Adrenal gland (tissue), 12 donors: Measurements from ENCODE around the gene ASB6. TPM values are rescaled to one million over a fixed set of nuclear protein-coding genes. Genes with fewer than 3 reads are reported as not detected.
A peak's percentile ranks its signal among the peaks of the same experiment; 100 is the strongest.

Experiments
- DNase-seq, 7 donors: peaks; one replicate each; pipeline ENCODE4 v3.0.0-alpha.2; 2019 to 2020
- H3K27ac ChIP-seq, 5 donors: fragments of 200-600 bp; sonication (generic) in 4 of 5; 1 replicate in 3 of 5; 2 replicates in 2 of 5; pipeline versions ENCODE4 v1.5.1 to v1.8.0; 2016 to 2020; ENCODE audit warnings: mild to moderate bottlenecking in 1 of 5
- H3K27me3 ChIP-seq: fragments of 200-600 bp; 2 replicates; pipeline ENCODE4 v1.8.0; 2021
- H3K36me3 ChIP-seq, 2 donors: fragments of 200-600 bp; replicated peaks in 1 of 2; 1 replicate in 1 of 2; 2 replicates in 1 of 2; pipeline versions ENCODE4 v1.5.1 to v1.8.0; 2018 to 2022
- H3K4me1 ChIP-seq, 2 donors: fragments of 200-600 bp; replicated peaks in 1 of 2; 1 replicate in 1 of 2; 2 replicates in 1 of 2; pipeline versions ENCODE4 v1.5.1 to v1.8.0; 2018 to 2021
- H3K4me3 ChIP-seq, 4 donors: fragments of 200-600 bp; sonication (generic) in 3 of 4; one replicate each; pipeline ENCODE4 v1.5.1; 2016 to 2018
- H3K9me3 ChIP-seq, 3 donors: fragments of 200-600 bp; sonication (generic) in 1 of 3; replicated peaks in 1 of 3; 1 replicate in 2 of 3; 2 replicates in 1 of 3; pipeline versions ENCODE4 v1.5.1 to v1.8.0; 2016 to 2021
- POLR2A ChIP-seq, 2 donors: fragments of 450-650 bp; IDR thresholded peaks; one replicate each; pipeline ENCODE4 v1.6.1; 2017; ENCODE audit warnings: antibody characterized with exemption in 2 of 2, mild to moderate bottlenecking in 2 of 2, moderate library complexity in 1 of 2
- WGBS, 4 donors: extraction: QIAGEN DNeasy Blood & Tissue Kit in 2 of 4; methylation state at CpG; one replicate each; pipeline versions ENCODE4 v1.1.5 to v1.1.7; 2013 to 2017; 5-methylcytosine and 5-hydroxymethylcytosine counted together
- intact Hi-C, 2 donors: fragments of 100-400 bp; cut with DNase I; formaldehyde crosslinking; loops; one replicate each; pipeline versions ENCODE4 v1.14.1 to v1.15.0; 2022 to 2023
- polyA plus RNA-seq, 3 donors: library from polyadenylated mRNA; stranded (reverse); fragments of 200-250 nt in 2 of 3; fragments of 350-450 nt in 1 of 3; fragmentation: Illumina TruSeq in 1 of 3; extraction: RNeasy Lipid Tissue Mini Kit (QIAGEN cat#74804) in 1 of 3; gene quantifications; one replicate each; pipeline ENCODE4 v1.2.3, GENCODE V29; 2013 to 2014
- total RNA-seq, 9 donors: library from RNA; depleted of rRNA in 4 of 9; stranded (reverse); fragments of >200 nt in 4 of 9; fragments of 120-200 nt in 1 of 9; fragmentation: NEBNext Ultra II Directional in 1 of 9; extraction: Animal tissue kit (Norgen Biotek cat#: 25700) in 1 of 9; gene quantifications; one replicate each; pipeline versions ENCODE4 v1.1.0 to v1.2.4, GENCODE V29; 2013 to 2023
- TF ChIP-seq, protein P1 (sequence below), 6 experiments: fragments of 450-650 bp in 4 of 6; fragments of 200-600 bp in 2 of 6; sonication (generic) in 1 of 6; IDR thresholded peaks; 1 replicate in 5 of 6; 2 replicates in 1 of 6; pipeline versions ENCODE4 v1.5.1 to v1.8.0; 2016 to 2021; ENCODE audit warnings: antibody characterized with exemption in 6 of 6, mild to moderate bottlenecking in 2 of 6, moderate library complexity in 1 of 6
- donor health status: healthy with polysubstance abuse.
- donor health status: Bipolar disorder and iron deficiency.
- donor health status: DM: yes; HTN: yes; CAD: no.
- donor health status: DM: no; HTN: no; CAD: no.
- donor health status: DM: no; HTN: no; CAD: no.
- donor health status: DM: yes; HTN: yes; CAD: no.

The ASB6 gene
- total and polyA plus RNA-seq, 12 donors = 10.0 to 34.2 (median 26.8) TPM

DNA sequence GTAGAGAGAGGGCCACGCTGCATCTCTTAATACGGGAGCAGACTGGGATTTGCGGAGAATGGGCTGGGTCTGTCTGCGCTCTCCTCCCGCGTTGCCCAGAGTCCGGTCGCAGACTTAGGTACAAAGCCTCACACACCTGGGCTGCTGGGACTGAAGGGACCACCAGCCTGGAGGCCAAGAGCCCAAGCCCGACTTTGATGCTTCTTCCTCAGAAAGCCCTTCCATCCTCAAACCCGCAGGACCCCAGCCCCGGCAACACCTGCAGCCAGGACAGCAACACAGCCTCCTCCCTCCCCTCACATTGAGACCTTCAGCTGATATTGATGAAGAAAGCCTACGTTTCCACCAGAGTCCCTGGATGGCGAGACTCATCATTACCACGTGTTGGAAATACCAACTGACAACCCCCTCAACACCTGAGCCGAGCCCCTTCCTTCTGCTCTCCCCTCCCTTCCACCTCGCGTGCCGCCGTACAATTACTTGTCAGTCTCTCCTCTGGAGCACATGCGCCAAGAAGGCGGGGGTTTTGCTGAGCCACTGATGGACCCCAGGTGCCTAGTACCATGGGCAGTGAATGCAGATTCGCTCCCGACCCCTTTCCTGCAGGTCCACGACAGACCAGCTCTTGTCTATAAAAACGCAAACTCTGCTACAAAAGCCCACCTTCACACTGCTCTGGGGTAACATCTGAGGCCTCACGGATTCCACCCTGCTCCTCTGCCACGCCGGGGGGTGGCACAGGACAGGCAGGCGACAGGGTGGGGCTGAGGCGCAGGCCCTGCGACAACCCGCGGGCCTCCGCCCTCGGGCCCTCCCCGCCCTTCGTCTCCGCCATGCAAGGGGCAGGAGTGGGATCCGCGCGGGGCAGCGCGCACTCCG, 841 bp downstream of the ASB6 start:
- no peak for TF ChIP-seq POLR2A (IDR thresholded peaks at IDR 0.05)
- TF ChIP-seq, protein P1, sequence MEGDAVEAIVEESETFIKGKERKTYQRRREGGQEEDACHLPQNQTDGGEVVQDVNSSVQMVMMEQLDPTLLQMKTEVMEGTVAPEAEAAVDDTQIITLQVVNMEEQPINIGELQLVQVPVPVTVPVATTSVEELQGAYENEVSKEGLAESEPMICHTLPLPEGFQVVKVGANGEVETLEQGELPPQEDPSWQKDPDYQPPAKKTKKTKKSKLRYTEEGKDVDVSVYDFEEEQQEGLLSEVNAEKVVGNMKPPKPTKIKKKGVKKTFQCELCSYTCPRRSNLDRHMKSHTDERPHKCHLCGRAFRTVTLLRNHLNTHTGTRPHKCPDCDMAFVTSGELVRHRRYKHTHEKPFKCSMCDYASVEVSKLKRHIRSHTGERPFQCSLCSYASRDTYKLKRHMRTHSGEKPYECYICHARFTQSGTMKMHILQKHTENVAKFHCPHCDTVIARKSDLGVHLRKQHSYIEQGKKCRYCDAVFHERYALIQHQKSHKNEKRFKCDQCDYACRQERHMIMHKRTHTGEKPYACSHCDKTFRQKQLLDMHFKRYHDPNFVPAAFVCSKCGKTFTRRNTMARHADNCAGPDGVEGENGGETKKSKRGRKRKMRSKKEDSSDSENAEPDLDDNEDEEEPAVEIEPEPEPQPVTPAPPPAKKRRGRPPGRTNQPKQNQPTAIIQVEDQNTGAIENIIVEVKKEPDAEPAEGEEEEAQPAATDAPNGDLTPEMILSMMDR (IDR thresholded peaks at IDR 0.05) = no peak
- peaks cover 18 to 25% of the 10 kb centered on the region in 2 donors for H3K4me1 ChIP-seq
- WGBS, 4 donors = 16 to 21% (median 18%) methylated on average over 28 to 44 of the region's 44 CpGs
- H3K27ac ChIP-seq = peak overlapping the region; percentile 24 to 85 (median 73)
- intact Hi-C loops = loop anchor here in 1 of 2 donors (5.0 kb wide), 1 partner anchor 141 kb away; no protein-coding TSS in a partner anchor
- no peaks in the 10 kb centered on the region for H3K27me3 ChIP-seq
- peaks cover 0 to 34% of the 10 kb centered on the region in 2 donors for H3K36me3 ChIP-seq
- peak in 2 of 7 donors; percentile 54 to 60 for DNase-seq
- H3K4me3 ChIP-seq = peak overlapping the region; percentile 61 to 99 (median 77)
- H3K9me3 ChIP-seq = no peaks in the 10 kb centered on the region

DNA sequence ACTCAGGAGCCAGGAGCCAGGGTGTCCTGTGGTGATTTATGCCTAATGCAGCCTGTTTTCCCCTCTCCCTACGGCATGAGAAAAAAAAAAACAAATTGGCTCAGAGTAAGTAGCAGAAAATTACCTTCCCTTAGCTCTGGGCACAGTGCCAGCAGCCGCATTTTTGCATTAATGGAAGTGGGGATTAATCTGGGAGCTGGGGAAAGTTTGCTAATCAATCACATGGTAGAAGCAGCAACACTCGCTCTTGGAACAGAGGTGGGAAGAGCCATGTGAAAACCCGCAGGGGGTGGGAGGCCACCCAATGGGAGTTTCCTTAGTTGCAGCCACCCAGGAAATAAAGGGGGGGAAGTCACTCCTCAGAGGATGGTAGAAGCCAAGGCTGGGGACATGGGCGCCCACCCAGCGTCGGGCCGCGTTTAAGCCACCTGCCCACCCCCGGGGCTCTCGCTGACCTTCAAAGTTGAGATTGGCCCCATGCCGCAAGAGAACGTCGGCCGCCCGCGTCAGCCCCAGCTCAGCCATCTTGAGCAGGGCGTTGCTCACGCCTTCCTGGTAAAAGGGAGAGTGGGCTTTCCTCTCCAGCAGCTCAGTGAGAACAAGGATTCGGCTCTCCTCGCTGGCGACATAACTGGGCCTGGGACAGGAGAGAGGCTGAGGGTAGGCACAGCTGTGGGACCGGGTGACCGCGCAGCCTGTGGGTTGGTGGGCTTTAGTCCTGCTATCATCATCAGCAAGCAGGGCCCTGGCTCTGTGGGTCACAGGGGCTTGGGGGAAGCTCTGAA, 1.7 kb downstream of the ASB6 start:
- H3K4me3 ChIP-seq = peak overlapping the region in 1 of 4 donors; percentile 79
- no peaks in the 10 kb centered on the region for H3K9me3 ChIP-seq
- intact Hi-C loops = loop anchor here in 1 of 2 donors (5.0 kb wide), 1 partner anchor 142 kb away; no protein-coding TSS in a partner anchor
- peak overlapping the region in 4 of 5 donors; percentile 37 to 85 (median 54) for H3K27ac ChIP-seq
- 44 to 58% (median 48%) methylated on average over 9 to 25 of the region's 25 CpGs for WGBS, 4 donors
- H3K4me1 ChIP-seq = peaks cover 18 to 25% of the 10 kb centered on the region in 2 donors
- no peaks in the 10 kb centered on the region for H3K27me3 ChIP-seq
- TF ChIP-seq, protein P1 (IDR thresholded peaks at IDR 0.05) = no peak
- no peak for TF ChIP-seq POLR2A (IDR thresholded peaks at IDR 0.05)
- peak in 6 of 7 donors; percentile 78 to 85 (median 82) for DNase-seq
- peaks cover 0 to 42% of the 10 kb centered on the region in 2 donors for H3K36me3 ChIP-seq

DNA sequence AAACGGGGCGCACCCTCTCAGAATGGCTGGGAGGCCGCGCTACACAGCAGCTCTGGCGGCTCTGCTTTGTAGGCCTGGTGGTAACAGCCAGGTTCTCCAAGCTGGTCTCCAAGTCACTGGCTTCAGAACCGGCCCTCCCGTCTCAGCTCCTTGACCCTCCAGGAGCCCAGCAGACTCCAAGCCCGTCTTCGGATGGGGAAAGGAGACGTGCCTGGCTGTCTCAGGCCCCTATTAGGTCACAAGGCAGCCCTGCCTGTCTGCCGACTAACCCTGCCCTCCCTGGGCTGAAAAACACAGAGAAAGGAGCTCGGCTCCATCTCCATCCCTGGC, 2.2 kb downstream of the ASB6 start:
- H3K4me3 ChIP-seq = no peak overlapping the region
- peaks cover 0 to 48% of the 10 kb centered on the region in 2 donors for H3K36me3 ChIP-seq
- H3K9me3 ChIP-seq = no peaks in the 10 kb centered on the region
- 54 to 63% (median 57%) methylated on average over 3 to 12 of the region's 12 CpGs for WGBS, 4 donors
- H3K4me1 ChIP-seq = peaks cover 18 to 25% of the 10 kb centered on the region in 2 donors
- peak overlapping the region in 3 of 5 donors; percentile 51 to 85 (median 58) for H3K27ac ChIP-seq
- no peaks in the 10 kb centered on the region for H3K27me3 ChIP-seq
- intact Hi-C loops = loop anchor here in 1 of 2 donors (5.0 kb wide), 1 partner anchor 143 kb away; no protein-coding TSS in a partner anchor
- TF ChIP-seq, protein P1 (IDR thresholded peaks at IDR 0.05) = no peak
- TF ChIP-seq POLR2A (IDR thresholded peaks at IDR 0.05) = no peak
- DNase-seq = no peak
